ENCODE measurements around the gene MARK4.

DNA sequence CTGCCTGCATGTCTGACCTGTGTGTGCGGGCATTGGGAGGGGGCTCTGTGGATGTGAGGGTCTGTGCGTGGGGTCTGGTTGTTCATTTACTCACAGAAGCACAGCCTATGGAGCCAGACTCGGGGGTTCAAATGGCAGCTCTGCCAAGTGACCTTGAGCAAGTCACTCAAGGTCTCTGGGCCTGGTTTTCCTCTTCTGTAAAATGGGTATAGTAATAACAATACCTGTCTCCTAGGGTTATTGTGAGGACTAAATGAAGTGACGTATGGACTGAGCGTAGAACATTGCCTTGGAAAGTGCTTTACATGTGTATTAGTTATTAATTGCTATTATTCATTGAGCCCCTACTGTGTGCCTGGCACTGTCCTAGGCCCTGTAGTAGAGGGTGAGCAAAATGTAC is 47.2 kb downstream of the MARK4 start:
- TF ChIP-seq, protein P1, sequence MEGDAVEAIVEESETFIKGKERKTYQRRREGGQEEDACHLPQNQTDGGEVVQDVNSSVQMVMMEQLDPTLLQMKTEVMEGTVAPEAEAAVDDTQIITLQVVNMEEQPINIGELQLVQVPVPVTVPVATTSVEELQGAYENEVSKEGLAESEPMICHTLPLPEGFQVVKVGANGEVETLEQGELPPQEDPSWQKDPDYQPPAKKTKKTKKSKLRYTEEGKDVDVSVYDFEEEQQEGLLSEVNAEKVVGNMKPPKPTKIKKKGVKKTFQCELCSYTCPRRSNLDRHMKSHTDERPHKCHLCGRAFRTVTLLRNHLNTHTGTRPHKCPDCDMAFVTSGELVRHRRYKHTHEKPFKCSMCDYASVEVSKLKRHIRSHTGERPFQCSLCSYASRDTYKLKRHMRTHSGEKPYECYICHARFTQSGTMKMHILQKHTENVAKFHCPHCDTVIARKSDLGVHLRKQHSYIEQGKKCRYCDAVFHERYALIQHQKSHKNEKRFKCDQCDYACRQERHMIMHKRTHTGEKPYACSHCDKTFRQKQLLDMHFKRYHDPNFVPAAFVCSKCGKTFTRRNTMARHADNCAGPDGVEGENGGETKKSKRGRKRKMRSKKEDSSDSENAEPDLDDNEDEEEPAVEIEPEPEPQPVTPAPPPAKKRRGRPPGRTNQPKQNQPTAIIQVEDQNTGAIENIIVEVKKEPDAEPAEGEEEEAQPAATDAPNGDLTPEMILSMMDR (conservative IDR thresholded peaks at IDR 0.05): no peak
- no peak for TF ChIP-seq ZFX (IDR thresholded peaks at IDR 0.05)

Measured in C4-2B (cell line).